A549 (cell line): ENCODE results near the gene METTL16. TPM values are rescaled to one million over a fixed set of nuclear protein-coding genes. Genes with fewer than 3 reads are reported as not detected.
A peak's percentile ranks its signal among the peaks of the same experiment; 100 is the strongest.
"Not testable (repeated sequence)": the region's sequence is repeated elsewhere in the genome, so short reads cannot be mapped to it uniquely, and the experiment has no call there.

Source experiments
- ATAC-seq, 2 experiments: fragments of 200-7000 bp in 1 of 2; fragments of >200 bp in 1 of 2; cut with Nextera tagmentation in 1 of 2; cut with Tn5 transposase in 1 of 2; 3 replicates each; pipeline versions ENCODE4 v1.8.0 to v1.9.1; 2018 to 2020; ENCODE audit warnings: mild to moderate bottlenecking in 1 of 2, moderate library complexity in 1 of 2
- CTCF ChIA-PET: fragments of 300-600 bp; sonication (Branson Sonifier 250); formaldehyde crosslinking; extraction: SDS; loops from one replicate; lab custom pipeline; 2021; ENCODE audit warnings: antibody characterized with exemption, inconsistent platforms; lab: Yijun Ruan, JAX
- POLR2A ChIA-PET: fragments of 350-600 bp; formaldehyde crosslinking; extraction: SDS; loops from one replicate; lab custom pipeline; 2021; ENCODE audit warnings: antibody characterized with exemption, inconsistent platforms; lab: Yijun Ruan, JAX
- DNase-seq, 2 experiments: peaks; one replicate each; pipeline versions ENCODE4 v3.0.0 to v3.0.0-alpha.2; 2011 to 2016; ENCODE audit warnings: low read depth in 1 of 2, low spot score in 1 of 2
- FAIRE-seq: peaks from 2 replicates; lab custom pipeline; 2011; peaks lifted over from hg19 to GRCh38; lab: Jason Lieb, UNC
- H3K27ac ChIP-seq, 2 experiments: fragments of >200 bp; sonication (Bioruptor Twin); formaldehyde crosslinking; 3 replicates each; pipeline ENCODE4 v1.5.1; 2016 to 2017
- H3K4me1 ChIP-seq: fragments of >200 bp; sonication (Bioruptor Twin); formaldehyde crosslinking; 3 replicates; pipeline ENCODE4 v1.6.1; 2016
- H3K4me2 ChIP-seq: fragments of >200 bp; sonication (Bioruptor Twin); formaldehyde crosslinking; 3 replicates; pipeline ENCODE4 v1.6.1; 2016
- H3K4me3 ChIP-seq: fragments of >200 bp; sonication (Bioruptor Twin); formaldehyde crosslinking; 3 replicates; pipeline ENCODE4 v1.5.1; 2016
- H3K9me3 ChIP-seq: fragments of >200 bp; sonication (Bioruptor Twin); formaldehyde crosslinking; 3 replicates; pipeline ENCODE4 v1.6.1; 2016
- ATOH8 ChIP-seq: fragments of 250-450 bp; sonication (Bioruptor Pico); IDR thresholded peaks from 2 replicates; pipeline ENCODE4 v1.5.0; 2020; ENCODE audit warnings: low read depth, mild to moderate bottlenecking, moderate library complexity
- BHLHE40 ChIP-seq: IDR thresholded peaks from 2 replicates; pipeline ENCODE4 v1.6.1; 2012; ENCODE audit warnings: low read depth, low read length, inconsistent platforms
- CBX2 ChIP-seq: fragments of 200-600 bp; sonication (generic); IDR thresholded peaks from 2 replicates; pipeline ENCODE4 v1.6.1; 2016; ENCODE audit warnings: low read depth, mild to moderate bottlenecking, borderline replicate concordance
- CBX8 ChIP-seq: fragments of 200-600 bp; sonication (generic); IDR thresholded peaks from 2 replicates; pipeline ENCODE4 v1.6.1; 2016
- ELK1 ChIP-seq: fragments of 150-350 bp; IDR thresholded peaks from 2 replicates; pipeline ENCODE4 v1.6.1; 2014; ENCODE audit warnings: low read depth, mild to moderate bottlenecking, low read length
- EP300 ChIP-seq, 2 experiments: fragments of >200 bp; sonication (Bioruptor Twin); formaldehyde crosslinking; IDR thresholded peaks; 2 replicates in 1 of 2; 3 replicates in 1 of 2; pipeline ENCODE4 v1.6.1; 2016 to 2017
- ESRRA ChIP-seq: fragments of 150-350 bp; IDR thresholded peaks from 2 replicates; pipeline ENCODE4 v1.6.1; 2014; ENCODE audit warnings: mild to moderate bottlenecking, low read length, borderline replicate concordance
- FOSB ChIP-seq: fragments of 250-450 bp; sonication (Bioruptor Pico); IDR thresholded peaks from 2 replicates; pipeline ENCODE4 v1.5.0; 2020; ENCODE audit warnings: mild to moderate bottlenecking, moderate library complexity
- FOSL2 ChIP-seq, 2 experiments: fragments of 450-650 bp in 1 of 2; fragments of >200 bp in 1 of 2; sonication (Bioruptor Twin) in 1 of 2; formaldehyde crosslinking; IDR thresholded peaks; 2 replicates each; pipeline versions ENCODE4 v1.5.0 to v1.6.1; 2016 to 2020; ENCODE audit warnings: mild to moderate bottlenecking in 1 of 2, moderate library complexity in 1 of 2
- GATA3 ChIP-seq: IDR thresholded peaks from 2 replicates; pipeline ENCODE4 v1.6.1; 2012; ENCODE audit warnings: borderline replicate concordance
- KDM1A ChIP-seq: fragments of 200-600 bp; sonication (generic); IDR thresholded peaks from 2 replicates; pipeline ENCODE4 v1.6.1; 2016; ENCODE audit warnings: low read depth, mild to moderate bottlenecking
- PBX3 ChIP-seq: IDR thresholded peaks from 2 replicates; pipeline ENCODE4 v1.6.1; 2012
- POLR2A ChIP-seq: IDR thresholded peaks from 2 replicates; pipeline ENCODE4 v1.6.1; 2012; ENCODE audit warnings: mild to moderate bottlenecking, low read length
- RAD21 ChIP-seq, 2 experiments: fragments of >200 bp in 1 of 2; sonication (Bioruptor Twin) in 1 of 2; formaldehyde crosslinking in 1 of 2; IDR thresholded peaks in 1 of 2; conservative IDR thresholded peaks in 1 of 2; 2 replicates in 1 of 2; 3 replicates in 1 of 2; pipeline ENCODE4 v1.6.1; 2012 to 2018; ENCODE audit warnings: inconsistent platforms in 1 of 2
- RCOR1 ChIP-seq: fragments of 150-350 bp; IDR thresholded peaks from 2 replicates; pipeline ENCODE4 v1.6.1; 2014; ENCODE audit warnings: antibody characterized with exemption, low read length, low read depth
- SREBF2 ChIP-seq: fragments of 450-650 bp; IDR thresholded peaks from 2 replicates; pipeline ENCODE4 v1.6.1; 2014; ENCODE audit warnings: mild to moderate bottlenecking, moderate library complexity
- TP53 ChIP-seq: fragments of 250-450 bp; sonication (Bioruptor Pico); IDR thresholded peaks from 2 replicates; pipeline ENCODE4 v1.5.0; 2021; ENCODE audit warnings: mild to moderate bottlenecking, moderate library complexity
- ZSCAN20 ChIP-seq: fragments of 250-450 bp; sonication (Bioruptor Pico); IDR thresholded peaks from 2 replicates; pipeline ENCODE4 v1.8.0; 2022; ENCODE audit warnings: mild to moderate bottlenecking, moderate library complexity
- WGBS: methylation state at CpG from one replicate; pipeline ENCODE4 v1.1.6; 2017; ENCODE audit errors: missing lambda C conversion rate; 5-methylcytosine and 5-hydroxymethylcytosine counted together
- polyA plus RNA-seq, 4 experiments: library from polyadenylated mRNA; depleted of rRNA in 3 of 4; stranded (reverse); fragments of >200 nt; fragmentation: RNase III in 1 of 4; extraction: RNeasy Plus Mini Kit Qiagen cat#74134 plus additional on column Dnase treatment in 1 of 4; gene quantifications; 2 replicates in 3 of 4; 3 replicates in 1 of 4; pipeline ENCODE4 v1.2.3, GENCODE V29; 2011 to 2017
- TF ChIP-seq, protein P1 (sequence below): fragments of >200 bp; sonication (Bioruptor Twin); formaldehyde crosslinking; IDR thresholded peaks from 3 replicates; pipeline ENCODE4 v1.5.1; 2016
- TF ChIP-seq, protein P2 (sequence below): fragments of >200 bp; sonication (Bioruptor Twin); formaldehyde crosslinking; IDR thresholded peaks from 3 replicates; pipeline ENCODE4 v1.6.1; 2016

Gene METTL16
- polyA plus RNA-seq, 2 of the 4 experiments (the other 2 are of a cell fraction), result 26.5 to 58.0 TPM

GRCh38 chr17:2500446-2500845, 11.2 kb downstream of the METTL16 start:
- peak in 1 of 2 experiments; percentile 62; a peak in 3 of 6 replicates for ATAC-seq
- ChIA-PET POLR2A (interaction anchor here (1.0 kb wide), 1 partner anchor 11 kb away, joined by 5 read pairs; the partner anchor contains the start of gene METTL16), CTCF (interaction anchor here (0.6 to 1.9 kb wide), 2 partner anchors 54 to 85 kb away, joined by 5 to 8 read pairs; no protein-coding TSS in a partner anchor)
- Histone ChIP-seq H3K27ac (no peak overlapping the region), H3K9me3 (0 out of 3 replicates have a peak, but pooled peaks cover 2% of the 10 kb centered on the region), H3K4me2 (no peak overlapping the region), H3K4me3 (no peak overlapping the region), H3K4me1 (0 out of 3 replicates have a peak, but pooled peaks cover 10% of the 10 kb centered on the region)
- FAIRE-seq, result no peak
- WGBS, result 70% methylated on average over 8 of the region's 8 CpGs
- TF ChIP-seq FOSL2 (IDR thresholded peaks at IDR 0.05) (no peak), FOSL2 (CRISPR knock-in tag; IDR thresholded peaks at IDR 0.05) (no peak), TP53 (CRISPR knock-in tag) (no peak), CBX8 (no peak), RAD21 (conservative IDR thresholded peaks at IDR 0.05 in 1 of 2, IDR thresholded peaks at IDR 0.05 in 1 of 2) (no peak), EP300 (IDR thresholded peaks at IDR 0.05) (no peak), ATOH8 (CRISPR knock-in tag) (no peak), RCOR1 (no peak), ELK1 (no peak), PBX3 (no peak), ESRRA (no peak), ZSCAN20 (CRISPR knock-in tag) (no peak), SREBF2 (no peak), FOSB (CRISPR knock-in tag) (no peak), CBX2 (no peak), POLR2A (no peak), BHLHE40 (no peak), KDM1A (no peak), GATA3 (no peak)
- TF ChIP-seq, protein P1, sequence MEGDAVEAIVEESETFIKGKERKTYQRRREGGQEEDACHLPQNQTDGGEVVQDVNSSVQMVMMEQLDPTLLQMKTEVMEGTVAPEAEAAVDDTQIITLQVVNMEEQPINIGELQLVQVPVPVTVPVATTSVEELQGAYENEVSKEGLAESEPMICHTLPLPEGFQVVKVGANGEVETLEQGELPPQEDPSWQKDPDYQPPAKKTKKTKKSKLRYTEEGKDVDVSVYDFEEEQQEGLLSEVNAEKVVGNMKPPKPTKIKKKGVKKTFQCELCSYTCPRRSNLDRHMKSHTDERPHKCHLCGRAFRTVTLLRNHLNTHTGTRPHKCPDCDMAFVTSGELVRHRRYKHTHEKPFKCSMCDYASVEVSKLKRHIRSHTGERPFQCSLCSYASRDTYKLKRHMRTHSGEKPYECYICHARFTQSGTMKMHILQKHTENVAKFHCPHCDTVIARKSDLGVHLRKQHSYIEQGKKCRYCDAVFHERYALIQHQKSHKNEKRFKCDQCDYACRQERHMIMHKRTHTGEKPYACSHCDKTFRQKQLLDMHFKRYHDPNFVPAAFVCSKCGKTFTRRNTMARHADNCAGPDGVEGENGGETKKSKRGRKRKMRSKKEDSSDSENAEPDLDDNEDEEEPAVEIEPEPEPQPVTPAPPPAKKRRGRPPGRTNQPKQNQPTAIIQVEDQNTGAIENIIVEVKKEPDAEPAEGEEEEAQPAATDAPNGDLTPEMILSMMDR, result no peak
- TF ChIP-seq, protein P2, sequence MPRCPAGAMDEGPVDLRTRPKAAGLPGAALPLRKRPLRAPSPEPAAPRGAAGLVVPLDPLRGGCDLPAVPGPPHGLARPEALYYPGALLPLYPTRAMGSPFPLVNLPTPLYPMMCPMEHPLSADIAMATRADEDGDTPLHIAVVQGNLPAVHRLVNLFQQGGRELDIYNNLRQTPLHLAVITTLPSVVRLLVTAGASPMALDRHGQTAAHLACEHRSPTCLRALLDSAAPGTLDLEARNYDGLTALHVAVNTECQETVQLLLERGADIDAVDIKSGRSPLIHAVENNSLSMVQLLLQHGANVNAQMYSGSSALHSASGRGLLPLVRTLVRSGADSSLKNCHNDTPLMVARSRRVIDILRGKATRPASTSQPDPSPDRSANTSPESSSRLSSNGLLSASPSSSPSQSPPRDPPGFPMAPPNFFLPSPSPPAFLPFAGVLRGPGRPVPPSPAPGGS, result no peak
- no peak for DNase-seq

GRCh38 chr17:2489286-2489685, 22.4 kb downstream of the METTL16 start:
- ChIA-PET POLR2A (interaction anchor here (1.8 kb wide), 1 partner anchor 22 kb away, joined by 6 read pairs; the partner anchor contains the start of gene METTL16), CTCF (interaction anchor here (0.6 to 1.1 kb wide), 4 partner anchors 18 to 184 kb away, joined by 3 read pairs; no protein-coding TSS in a partner anchor)
- WGBS, result 95% methylated on average over 15 of the region's 15 CpGs
- FAIRE-seq, H3K4me2 ChIP-seq, H3K27ac ChIP-seq, H3K9me3 ChIP-seq, DNase-seq, H3K4me3 ChIP-seq, ATAC-seq: not testable (repeated sequence)
- peaks cover 37% of the 10 kb centered on the region for H3K4me1 ChIP-seq
